Prostate gland (tissue), 2 donors: ENCODE results near the gene CXCL6. TPM values are rescaled to one million over a fixed set of nuclear protein-coding genes. Genes with fewer than 3 reads are reported as not detected.

Source experiments
- DNase-seq: peaks from one replicate; pipeline ENCODE4 v3.0.0-alpha.2; 2019; ENCODE audit warnings: low spot score
- H3K27ac ChIP-seq, 2 donors: fragments of 200-600 bp; sonication (generic); 2 replicates each; pipeline ENCODE4 v1.5.1; 2017 to 2019
- H3K27me3 ChIP-seq: fragments of 200-600 bp; sonication (generic); replicated peaks from 2 replicates; pipeline ENCODE4 v1.5.1; 2019; ENCODE audit not compliant: insufficient read depth
- H3K36me3 ChIP-seq, 2 donors: fragments of 200-600 bp; sonication (generic); 1 replicate in 1 of 2; 2 replicates in 1 of 2; pipeline versions ENCODE4 v1.5.1 to v1.8.1; 2017 to 2019
- H3K4me1 ChIP-seq: fragments of 200-600 bp; sonication (generic); replicated peaks from 2 replicates; pipeline ENCODE4 v1.5.1; 2019
- H3K4me3 ChIP-seq, 2 donors: fragments of 200-600 bp; sonication (generic); 2 replicates each; pipeline ENCODE4 v1.5.1; 2017 to 2019
- H3K9me3 ChIP-seq: fragments of 200-600 bp; sonication (generic); 2 replicates; pipeline ENCODE4 v1.5.1; 2017
- POLR2A ChIP-seq: fragments of 450-650 bp; IDR thresholded peaks from one replicate; pipeline ENCODE4 v1.6.1; 2016; ENCODE audit warnings: antibody characterized with exemption, mild to moderate bottlenecking
- POLR2AphosphoS5 ChIP-seq: sonication (generic); formaldehyde crosslinking; IDR thresholded peaks from one replicate; pipeline ENCODE4 v1.6.1; 2017; ENCODE audit warnings: antibody characterized with exemption
- WGBS: methylation state at CpG from one replicate; pipeline ENCODE4 v1.1.5; 2018; 5-methylcytosine and 5-hydroxymethylcytosine counted together
- intact Hi-C: fragments of 100-400 bp; cut with DNase I; formaldehyde crosslinking; loops from one replicate; pipeline ENCODE4 v1.14.2; 2022
- total RNA-seq, 2 donors: library from RNA; depleted of rRNA; stranded (reverse); fragments of >200 nt; gene quantifications; one replicate each; pipeline ENCODE4 v1.1.0, GENCODE V29; 2016
- TF ChIP-seq, protein P1 (sequence below), 4 experiments: fragments of 200-600 bp in 2 of 4; fragments of 450-650 bp in 2 of 4; sonication (generic) in 2 of 4; IDR thresholded peaks; 1 replicate in 3 of 4; 2 replicates in 1 of 4; pipeline ENCODE4 v1.5.1; 2016 to 2019; ENCODE audit warnings: antibody characterized with exemption in 4 of 4, mild to moderate bottlenecking in 2 of 4, moderate library complexity in 2 of 4

Gene CXCL6
- total RNA-seq, 2 donors from 2014 or later: 5.2 to 8.4 TPM

DNA sequence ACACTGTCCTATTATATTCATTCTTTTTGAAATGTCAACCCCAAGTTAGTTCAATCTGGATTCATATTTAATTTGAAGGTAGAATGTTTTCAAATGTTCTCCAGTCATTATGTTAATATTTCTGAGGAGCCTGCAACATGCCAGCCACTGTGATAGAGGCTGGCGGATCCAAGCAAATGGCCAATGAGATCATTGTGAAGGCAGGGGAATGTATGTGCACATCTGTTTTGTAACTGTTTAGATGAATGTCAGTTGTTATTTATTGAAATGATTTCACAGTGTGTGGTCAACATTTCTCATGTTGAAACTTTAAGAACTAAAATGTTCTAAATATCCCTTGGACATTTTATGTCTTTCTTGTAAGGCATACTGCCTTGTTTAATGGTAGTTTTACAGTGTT is 34.3 kb downstream of the CXCL6 start:
- H3K36me3 ChIP-seq: no peaks in the 10 kb centered on the region
- no peaks in the 10 kb centered on the region for H3K9me3 ChIP-seq
- DNase-seq: no peak
- no peaks in the 10 kb centered on the region for H3K4me1 ChIP-seq
- intact Hi-C loops: no loop called here
- no peak overlapping the region for H3K27ac ChIP-seq
- TF ChIP-seq, protein P1, sequence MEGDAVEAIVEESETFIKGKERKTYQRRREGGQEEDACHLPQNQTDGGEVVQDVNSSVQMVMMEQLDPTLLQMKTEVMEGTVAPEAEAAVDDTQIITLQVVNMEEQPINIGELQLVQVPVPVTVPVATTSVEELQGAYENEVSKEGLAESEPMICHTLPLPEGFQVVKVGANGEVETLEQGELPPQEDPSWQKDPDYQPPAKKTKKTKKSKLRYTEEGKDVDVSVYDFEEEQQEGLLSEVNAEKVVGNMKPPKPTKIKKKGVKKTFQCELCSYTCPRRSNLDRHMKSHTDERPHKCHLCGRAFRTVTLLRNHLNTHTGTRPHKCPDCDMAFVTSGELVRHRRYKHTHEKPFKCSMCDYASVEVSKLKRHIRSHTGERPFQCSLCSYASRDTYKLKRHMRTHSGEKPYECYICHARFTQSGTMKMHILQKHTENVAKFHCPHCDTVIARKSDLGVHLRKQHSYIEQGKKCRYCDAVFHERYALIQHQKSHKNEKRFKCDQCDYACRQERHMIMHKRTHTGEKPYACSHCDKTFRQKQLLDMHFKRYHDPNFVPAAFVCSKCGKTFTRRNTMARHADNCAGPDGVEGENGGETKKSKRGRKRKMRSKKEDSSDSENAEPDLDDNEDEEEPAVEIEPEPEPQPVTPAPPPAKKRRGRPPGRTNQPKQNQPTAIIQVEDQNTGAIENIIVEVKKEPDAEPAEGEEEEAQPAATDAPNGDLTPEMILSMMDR (IDR thresholded peaks at IDR 0.05): no peak
- TF ChIP-seq POLR2AphosphoS5: no peak
- TF ChIP-seq POLR2A: no peak
- no peak overlapping the region for H3K4me3 ChIP-seq
- H3K27me3 ChIP-seq: no peaks in the 10 kb centered on the region
- 95% methylated on average over 1 of the region's 1 CpG for WGBS

GRCh38 chr4:73871511-73872310 is 35.2 kb downstream of the CXCL6 start:
- Histone ChIP-seq H3K4me3 (no peak overlapping the region), H3K36me3 (no peaks in the 10 kb centered on the region), H3K4me1 (no peaks in the 10 kb centered on the region), H3K9me3 (no peaks in the 10 kb centered on the region), H3K27ac (no peak overlapping the region), H3K27me3 (no peaks in the 10 kb centered on the region)
- intact Hi-C loops: no loop called here
- WGBS: 89% methylated on average over 6 of the region's 6 CpGs
- DNase-seq: no peak
- no peak for TF ChIP-seq POLR2A
- TF ChIP-seq POLR2AphosphoS5: no peak
- TF ChIP-seq, protein P1 (IDR thresholded peaks at IDR 0.05): no peak

GRCh38 chr4:73872316-73873108 is 36.0 kb downstream of the CXCL6 start:
- 81% methylated on average over 2 of the region's 2 CpGs for WGBS
- intact Hi-C loops: no loop called here
- TF ChIP-seq POLR2AphosphoS5 (no peak), POLR2A (no peak)
- TF ChIP-seq, protein P1 (IDR thresholded peaks at IDR 0.05): no peak
- Histone ChIP-seq H3K27me3 (no peaks in the 10 kb centered on the region), H3K9me3 (no peaks in the 10 kb centered on the region), H3K4me1 (no peaks in the 10 kb centered on the region), H3K36me3 (no peaks in the 10 kb centered on the region), H3K4me3 (no peak overlapping the region), H3K27ac (no peak overlapping the region)
- DNase-seq: no peak

GRCh38 chr4:73874386-73874785 is 37.9 kb downstream of the CXCL6 start:
- TF ChIP-seq POLR2AphosphoS5 (no peak), POLR2A (no peak)
- TF ChIP-seq, protein P1 (IDR thresholded peaks at IDR 0.05): no peak
- Histone ChIP-seq H3K27me3 (no peaks in the 10 kb centered on the region), H3K36me3 (no peaks in the 10 kb centered on the region), H3K9me3 (no peaks in the 10 kb centered on the region), H3K4me3 (no peak overlapping the region), H3K27ac (no peak overlapping the region), H3K4me1 (no peaks in the 10 kb centered on the region)
- no peak for DNase-seq
- WGBS: 91% methylated on average over 2 of the region's 2 CpGs
- intact Hi-C loops: no loop called here
